A549 (cell line): ENCODE data around the gene ARHGAP18.

ENCODE experiments used
- CEBPB ChIP-seq, 2 experiments: fragments of >200 bp in 1 of 2; sonication (Bioruptor Twin) in 1 of 2; formaldehyde crosslinking in 1 of 2; IDR thresholded peaks; 2 replicates each; pipeline ENCODE4 v1.6.1; 2012 to 2016
- CTCF ChIP-seq: fragments of >200 bp; sonication (Bioruptor Twin); formaldehyde crosslinking; IDR thresholded peaks from 3 replicates; pipeline ENCODE4 v1.5.1; 2016
- EP300 ChIP-seq, 2 experiments: fragments of >200 bp; sonication (Bioruptor Twin); formaldehyde crosslinking; IDR thresholded peaks; 2 replicates in 1 of 2; 3 replicates in 1 of 2; pipeline ENCODE4 v1.6.1; 2016 to 2017
- JUNB ChIP-seq: fragments of >200 bp; sonication (Bioruptor Twin); formaldehyde crosslinking; IDR thresholded peaks from 2 replicates; pipeline ENCODE4 v1.6.1; 2016
- MAFK ChIP-seq: fragments of 450-650 bp; IDR thresholded peaks from 2 replicates; pipeline ENCODE4 v1.6.1; 2014; ENCODE audit not compliant: partially characterized antibody
- MAX ChIP-seq: IDR thresholded peaks from 2 replicates; pipeline ENCODE4 v1.6.1; 2012
- NFE2L2 ChIP-seq: fragments of 150-350 bp; conservative IDR thresholded peaks from 2 replicates; pipeline ENCODE4 v1.6.1; 2014; ENCODE audit warnings: low read length
- NPAS2 ChIP-seq: fragments of 250-450 bp; sonication (Bioruptor Pico); IDR thresholded peaks from 2 replicates; pipeline ENCODE4 v1.8.0; 2022; ENCODE audit warnings: mild to moderate bottlenecking, moderate library complexity, borderline replicate concordance
- PBX3 ChIP-seq: IDR thresholded peaks from 2 replicates; pipeline ENCODE4 v1.6.1; 2012
- POLR2A ChIP-seq: IDR thresholded peaks from 2 replicates; pipeline ENCODE4 v1.6.1; 2012; ENCODE audit warnings: mild to moderate bottlenecking, low read length
- RCOR1 ChIP-seq: fragments of 150-350 bp; IDR thresholded peaks from 2 replicates; pipeline ENCODE4 v1.6.1; 2014; ENCODE audit warnings: antibody characterized with exemption, low read length, low read depth
- SMC3 ChIP-seq: fragments of >200 bp; sonication (Bioruptor Twin); formaldehyde crosslinking; IDR thresholded peaks from 3 replicates; pipeline ENCODE4 v1.6.1; 2018; ENCODE audit warnings: inconsistent platforms
- USF2 ChIP-seq: fragments of 450-650 bp; IDR thresholded peaks from 2 replicates; pipeline ENCODE4 v1.6.1; 2014; ENCODE audit warnings: antibody characterized with exemption

GRCh38 chr6:129565366-129565765 lies 144.6 kb downstream of the ARHGAP18 start:
- TF ChIP-seq POLR2A (no peak), JUNB (no peak), NPAS2 (no peak), CTCF (no peak), MAX (no peak), CEBPB (IDR thresholded peaks at IDR 0.05) (no peak), EP300 (IDR thresholded peaks at IDR 0.05) (no peak), PBX3 (no peak), NFE2L2 (no peak), SMC3 (no peak), USF2 (no peak), RCOR1 (no peak), MAFK (no peak)
